ENCODE results near the gene GOLGA1. TPM values are rescaled to one million over a fixed set of nuclear protein-coding genes. Genes with fewer than 3 reads are reported as not detected.

The GOLGA1 gene
- total RNA-seq, 3 donors from 2014 or later: 23.6 to 37.1 (median 31.2) TPM

DNA sequence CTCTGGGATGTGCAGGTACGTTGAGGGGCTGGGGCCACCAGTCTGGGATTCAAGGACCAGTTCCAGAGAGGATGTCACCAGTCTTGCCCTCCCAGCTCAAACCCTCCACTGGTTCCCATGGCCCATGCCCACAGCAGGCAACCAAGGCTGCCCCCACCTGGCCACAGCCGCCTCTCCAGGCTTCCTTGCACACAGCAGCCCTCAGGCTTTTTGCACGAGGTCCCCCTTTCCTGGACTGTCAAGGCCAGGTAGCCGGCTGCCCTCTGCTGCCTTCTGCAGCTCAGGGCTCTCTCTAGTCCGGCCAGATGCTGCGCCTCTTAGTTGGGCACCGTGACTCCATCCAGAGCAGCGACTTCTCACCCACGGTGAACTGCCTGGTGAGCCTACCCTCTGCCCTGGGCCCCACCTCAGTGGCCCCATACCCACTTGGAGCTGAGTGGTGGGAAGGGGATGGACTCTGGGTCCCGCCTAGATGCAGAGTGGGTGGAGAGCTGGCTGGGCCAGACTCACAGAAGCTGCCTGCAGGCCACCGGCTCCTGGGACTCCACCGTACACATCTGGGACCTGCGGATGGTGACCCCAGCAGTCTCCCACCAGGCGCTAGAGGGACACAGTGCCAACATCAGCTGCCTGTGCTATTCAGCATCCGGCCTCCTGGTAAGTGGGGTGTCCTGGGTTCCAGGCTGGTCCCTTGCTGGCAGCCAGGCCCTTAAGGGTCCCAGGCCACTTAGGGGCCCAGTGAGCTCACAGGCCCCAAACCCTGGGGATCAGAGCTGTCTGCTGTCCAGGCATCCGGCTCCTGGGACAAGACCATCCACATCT, 84.7 kb downstream of the GOLGA1 start:
- peaks cover 18% of the 10 kb centered on the region for H3K36me3 ChIP-seq (ENCODE audit: low read depth)
- peak; percentile 8 for ATAC-seq
- no peak overlapping the region for H3K4me3 ChIP-seq
- TF ChIP-seq, protein P1, sequence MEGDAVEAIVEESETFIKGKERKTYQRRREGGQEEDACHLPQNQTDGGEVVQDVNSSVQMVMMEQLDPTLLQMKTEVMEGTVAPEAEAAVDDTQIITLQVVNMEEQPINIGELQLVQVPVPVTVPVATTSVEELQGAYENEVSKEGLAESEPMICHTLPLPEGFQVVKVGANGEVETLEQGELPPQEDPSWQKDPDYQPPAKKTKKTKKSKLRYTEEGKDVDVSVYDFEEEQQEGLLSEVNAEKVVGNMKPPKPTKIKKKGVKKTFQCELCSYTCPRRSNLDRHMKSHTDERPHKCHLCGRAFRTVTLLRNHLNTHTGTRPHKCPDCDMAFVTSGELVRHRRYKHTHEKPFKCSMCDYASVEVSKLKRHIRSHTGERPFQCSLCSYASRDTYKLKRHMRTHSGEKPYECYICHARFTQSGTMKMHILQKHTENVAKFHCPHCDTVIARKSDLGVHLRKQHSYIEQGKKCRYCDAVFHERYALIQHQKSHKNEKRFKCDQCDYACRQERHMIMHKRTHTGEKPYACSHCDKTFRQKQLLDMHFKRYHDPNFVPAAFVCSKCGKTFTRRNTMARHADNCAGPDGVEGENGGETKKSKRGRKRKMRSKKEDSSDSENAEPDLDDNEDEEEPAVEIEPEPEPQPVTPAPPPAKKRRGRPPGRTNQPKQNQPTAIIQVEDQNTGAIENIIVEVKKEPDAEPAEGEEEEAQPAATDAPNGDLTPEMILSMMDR (IDR thresholded peaks at IDR 0.05): no peak
- no peaks in the 10 kb centered on the region for H3K9me3 ChIP-seq
- intact Hi-C loops (cut with DNase I, micrococcal nuclease): no loop called here
- DNase-seq: no peak
- peaks cover 24% of the 10 kb centered on the region for H3K4me1 ChIP-seq (ENCODE audit: low read depth)

DNA sequence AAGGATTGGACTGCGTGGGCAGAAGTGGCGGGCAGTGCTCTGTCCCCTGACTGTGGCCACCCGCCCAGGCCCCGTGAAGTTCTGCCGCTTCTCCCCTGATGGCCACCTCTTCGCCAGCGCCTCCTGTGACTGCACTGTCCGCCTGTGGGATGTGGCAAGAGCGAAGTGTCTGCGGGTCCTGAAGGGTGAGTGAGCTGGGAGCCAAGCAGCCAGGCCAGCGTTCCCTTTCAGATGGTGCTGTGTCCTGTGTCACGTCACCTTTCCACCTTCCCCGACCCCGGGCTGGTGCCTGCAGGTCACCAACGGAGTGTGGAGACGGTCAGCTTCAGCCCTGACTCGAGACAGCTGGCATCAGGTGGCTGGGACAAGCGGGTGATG, 85.3 kb downstream of the GOLGA1 start:
- H3K4me3 ChIP-seq: no peak overlapping the region
- no peaks in the 10 kb centered on the region for H3K9me3 ChIP-seq
- intact Hi-C loops (cut with DNase I, micrococcal nuclease): no loop called here
- ATAC-seq (no peak), DNase-seq (no peak)
- TF ChIP-seq, protein P1 (IDR thresholded peaks at IDR 0.05): no peak
- H3K4me1 ChIP-seq (ENCODE audit: low read depth): peaks cover 19% of the 10 kb centered on the region
- H3K36me3 ChIP-seq (ENCODE audit: low read depth): peaks cover 18% of the 10 kb centered on the region

DNA sequence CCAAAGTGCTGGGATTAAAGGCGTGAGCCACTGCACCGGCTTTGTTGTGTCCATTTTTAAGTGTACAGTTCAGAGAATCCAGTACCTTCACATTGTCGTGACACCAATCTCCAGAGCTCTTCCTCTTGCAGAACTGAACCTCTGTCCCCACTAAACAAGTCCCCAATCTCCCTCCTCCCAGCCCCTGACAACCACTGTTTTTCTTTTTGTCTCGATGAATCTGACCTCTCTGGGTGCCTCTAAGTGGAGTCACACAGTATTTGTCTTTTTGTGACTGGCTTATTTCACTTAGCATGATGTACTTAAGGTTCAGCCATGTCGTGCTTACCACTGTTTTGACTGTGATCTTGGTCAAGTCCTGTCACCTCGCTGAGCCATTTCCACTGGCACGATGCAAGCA, 86.1 kb downstream of the GOLGA1 start:
- peaks cover 14% of the 10 kb centered on the region for H3K4me1 ChIP-seq (ENCODE audit: low read depth)
- no peak overlapping the region for H3K4me3 ChIP-seq
- no peak for DNase-seq
- TF ChIP-seq, protein P1 (IDR thresholded peaks at IDR 0.05): no peak
- intact Hi-C loops (cut with DNase I, micrococcal nuclease): no loop called here
- ATAC-seq: no peak
- H3K9me3 ChIP-seq: no peaks in the 10 kb centered on the region
- peaks cover 18% of the 10 kb centered on the region for H3K36me3 ChIP-seq (ENCODE audit: low read depth)

DNA sequence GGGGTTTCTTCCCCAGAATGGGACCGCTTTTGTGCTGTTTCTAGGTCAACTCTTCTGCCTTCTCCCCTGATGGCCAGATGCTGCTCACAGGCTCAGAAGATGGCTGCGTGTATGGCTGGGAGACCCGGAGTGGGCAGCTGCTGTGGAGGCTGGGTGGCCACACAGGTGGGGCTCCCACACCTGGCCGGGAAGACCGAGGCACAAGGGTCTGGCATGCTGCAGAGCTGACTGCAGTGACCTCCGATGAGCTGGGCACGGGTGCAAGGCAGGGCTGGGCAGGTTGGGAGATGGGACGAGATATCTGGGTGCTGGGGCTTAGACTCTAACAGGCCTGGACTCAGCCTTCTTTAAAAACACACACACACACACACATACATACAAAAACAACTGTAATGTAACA, 86.7 kb downstream of the GOLGA1 start:
- Histone ChIP-seq H3K9me3 (no peaks in the 10 kb centered on the region), H3K36me3 (ENCODE audit: low read depth) (peaks cover 17% of the 10 kb centered on the region), H3K4me1 (ENCODE audit: low read depth) (peaks cover 14% of the 10 kb centered on the region), H3K4me3 (no peak overlapping the region)
- ATAC-seq (no peak), DNase-seq (no peak)
- TF ChIP-seq, protein P1 (IDR thresholded peaks at IDR 0.05): no peak
- intact Hi-C loops (cut with DNase I, micrococcal nuclease): no loop called here

DNA sequence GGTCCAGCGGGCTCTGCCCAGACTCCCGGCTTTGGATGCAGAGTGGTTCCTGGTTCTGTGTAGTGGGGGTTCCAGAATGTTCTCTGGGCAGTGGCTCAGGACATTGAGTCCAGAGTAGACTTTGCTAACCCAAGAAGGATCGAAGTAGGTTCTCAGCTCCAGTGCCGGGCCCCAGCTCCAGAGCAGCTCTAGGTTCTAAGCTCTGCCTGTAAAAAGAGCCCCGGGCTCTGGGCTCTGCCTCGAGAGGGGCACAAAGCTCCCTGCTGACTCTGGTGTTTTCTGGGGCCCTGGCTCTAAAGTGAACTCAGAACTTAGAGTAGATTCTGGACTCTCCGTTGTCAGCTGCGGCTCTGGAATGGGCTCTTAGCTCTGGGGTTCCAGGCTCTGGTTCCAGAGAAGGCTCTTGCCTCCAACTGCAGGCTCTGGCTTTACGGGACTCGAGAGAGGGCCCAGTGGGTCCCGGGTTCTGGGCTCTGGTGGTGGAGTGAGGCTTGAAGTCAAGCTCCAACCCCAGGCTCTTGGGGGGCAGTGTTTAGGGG, 87.2 kb downstream of the GOLGA1 start:
- Histone ChIP-seq H3K4me3 (no peak overlapping the region), H3K36me3 (ENCODE audit: low read depth) (peaks cover 12% of the 10 kb centered on the region), H3K9me3 (no peaks in the 10 kb centered on the region), H3K4me1 (ENCODE audit: low read depth) (peaks cover 14% of the 10 kb centered on the region)
- ATAC-seq (peak; percentile 2), DNase-seq (no peak)
- intact Hi-C loops (cut with DNase I, micrococcal nuclease): loop anchor here (2.0 kb wide), 2 partner anchors 79 to 81 kb away; no protein-coding TSS in a partner anchor
- TF ChIP-seq, protein P1 (IDR thresholded peaks at IDR 0.05): no peak

Measured in mucosa of descending colon (tissue), 3 donors.